K562 (cell line): ENCODE data around the gene CERS1. TPM values are rescaled to one million over a fixed set of nuclear protein-coding genes. Genes with fewer than 3 reads are reported as not detected.

Experiments
- ADNP ChIP-seq: fragments of 200-800 bp; sonication (Bioruptor generic); IDR thresholded peaks from 2 replicates; pipeline ENCODE4 v1.6.1; 2016; ENCODE audit warnings: missing genetic modification characterization, missing compliant biosample characterization
- BMI1 ChIP-seq: fragments of 150-350 bp; IDR thresholded peaks from 2 replicates; pipeline ENCODE4 v1.6.1; 2014; ENCODE audit warnings: low read length
- CCAR2 ChIP-seq: fragments of 200-400 bp; formaldehyde crosslinking; IDR thresholded peaks from 2 replicates; pipeline ENCODE4 v1.6.1; 2017; ENCODE audit warnings: mild to moderate bottlenecking, low read depth, low read length
- FOXJ2 ChIP-seq: fragments of 200-800 bp; sonication (Bioruptor generic); IDR thresholded peaks from 2 replicates; pipeline ENCODE4 v1.6.1; 2016; ENCODE audit warnings: missing genetic modification characterization, missing compliant biosample characterization
- HDAC8 ChIP-seq: fragments of 450-650 bp; IDR thresholded peaks from 2 replicates; pipeline ENCODE4 v1.6.1; 2016; ENCODE audit warnings: mild to moderate bottlenecking, missing genetic modification characterization, moderate library complexity, missing compliant biosample characterization
- IFI16 ChIP-seq: fragments of 250-450 bp; sonication (Bioruptor Pico); IDR thresholded peaks from 2 replicates; pipeline ENCODE4 v2.1.2; 2022; ENCODE audit warnings: mild to moderate bottlenecking, inconsistent platforms
- MCM7 ChIP-seq, 2 experiments: fragments of 450-650 bp; IDR thresholded peaks; 2 replicates each; pipeline ENCODE4 v1.6.1; 2016 to 2018
- MYNN ChIP-seq, 2 experiments: sonication (generic); formaldehyde crosslinking in 1 of 2; IDR thresholded peaks; 2 replicates each; pipeline versions ENCODE4 v1.5.0 to v1.6.1; 2016 to 2020; ENCODE audit warnings: antibody characterized with exemption in 1 of 2, missing genetic modification reagents in 1 of 2
- RCOR1 ChIP-seq, 2 experiments: IDR thresholded peaks; 2 replicates each; pipeline ENCODE4 v1.6.1; 2012; ENCODE audit warnings: low read depth in 2 of 2, low read length in 2 of 2, borderline replicate concordance in 1 of 2, improper control_type of control experiment in 1 of 2
- SRSF1 ChIP-seq: fragments of 200-400 bp; formaldehyde crosslinking; IDR thresholded peaks from 2 replicates; pipeline ENCODE4 v1.6.1; 2017; ENCODE audit warnings: mild to moderate bottlenecking, low read depth, low read length, moderate library complexity
- TCF7 ChIP-seq: sonication (generic); IDR thresholded peaks from 2 replicates; pipeline ENCODE4 v1.6.1; 2016; ENCODE audit warnings: antibody characterized with exemption, borderline replicate concordance
- ZFP30 ChIP-seq: fragments of 250-450 bp; sonication (Bioruptor Pico); IDR thresholded peaks from 2 replicates; pipeline ENCODE4 v1.8.0; 2022; ENCODE audit warnings: moderate library complexity, mild to moderate bottlenecking, inconsistent platforms, borderline replicate concordance
- ZNF445 ChIP-seq: fragments of 250-450 bp; sonication (Bioruptor Pico); IDR thresholded peaks from 2 replicates; pipeline ENCODE4 v1.4.0; 2020; ENCODE audit warnings: low read depth, mild to moderate bottlenecking, moderate library complexity
- ZZZ3 ChIP-seq: fragments of 450-650 bp; IDR thresholded peaks from 2 replicates; pipeline ENCODE4 v1.6.1; 2016; ENCODE audit warnings: antibody characterized with exemption, mild to moderate bottlenecking, moderate library complexity
- polyA plus RNA-seq, 8 experiments: library from polyadenylated mRNA; depleted of rRNA in 4 of 8; stranded (reverse) in 5 of 8; unstranded in 3 of 8; fragments of >200 nt; fragmentation: Nextera tagmentation in 2 of 8; fragmentation: Illumina TruSeq in 1 of 8; extraction: Ambion mirVana in 2 of 8; extraction: Trizol in 1 of 8; gene quantifications; 2 replicates each; pipeline versions ENCODE4 v1.2.1 to v1.2.3, GENCODE V29; 2011 to 2014; ENCODE audit warnings: inconsistent platforms in 1 of 8, missing spikeins in 1 of 8
- total RNA-seq, 7 experiments: library from RNA; depleted of rRNA in 6 of 7; stranded (reverse); fragments of >200 nt in 6 of 7; fragmentation: Illumina TruSeq in 2 of 7; extraction: Trizol in 2 of 7; gene quantifications; 2 replicates each; pipeline versions ENCODE4 v1.2.1 to v1.2.3, GENCODE V29; 2011 to 2021; ENCODE audit warnings: low replicate concordance in 1 of 7
- TF ChIP-seq, protein P1 (sequence below): IDR thresholded peaks from 2 replicates; pipeline ENCODE4 v1.6.1; 2014; ENCODE audit warnings: antibody characterized with exemption
- TF ChIP-seq, protein P2 (sequence below), 2 experiments: fragments of 450-650 bp; IDR thresholded peaks; 2 replicates each; pipeline ENCODE4 v1.6.1; 2016
- TF ChIP-seq, protein P3 (sequence below): fragments of 250-450 bp; sonication (Bioruptor Pico); IDR thresholded peaks from 2 replicates; pipeline ENCODE4 v1.5.1; 2021; ENCODE audit warnings: mild to moderate bottlenecking
- TF ChIP-seq, protein P4 (sequence below): fragments of 150-350 bp; IDR thresholded peaks from 2 replicates; pipeline ENCODE4 v1.6.1; 2014; ENCODE audit warnings: low read depth, mild to moderate bottlenecking, low read length, borderline replicate concordance
- TF ChIP-seq, protein P5 (sequence below): fragments of 450-650 bp; formaldehyde crosslinking; conservative IDR thresholded peaks from 2 replicates; pipeline ENCODE4 v1.4.0; 2022; ENCODE audit warnings: mild to moderate bottlenecking, missing genetic modification characterization

CERS1 gene
- total and polyA plus RNA-seq, 9 of the 15 experiments (the other 6 are each of a cell fraction or from before 2014, with no cell fraction given) = 0.33 to 1.5 (median 0.86) TPM; not detected in 2

DNA sequence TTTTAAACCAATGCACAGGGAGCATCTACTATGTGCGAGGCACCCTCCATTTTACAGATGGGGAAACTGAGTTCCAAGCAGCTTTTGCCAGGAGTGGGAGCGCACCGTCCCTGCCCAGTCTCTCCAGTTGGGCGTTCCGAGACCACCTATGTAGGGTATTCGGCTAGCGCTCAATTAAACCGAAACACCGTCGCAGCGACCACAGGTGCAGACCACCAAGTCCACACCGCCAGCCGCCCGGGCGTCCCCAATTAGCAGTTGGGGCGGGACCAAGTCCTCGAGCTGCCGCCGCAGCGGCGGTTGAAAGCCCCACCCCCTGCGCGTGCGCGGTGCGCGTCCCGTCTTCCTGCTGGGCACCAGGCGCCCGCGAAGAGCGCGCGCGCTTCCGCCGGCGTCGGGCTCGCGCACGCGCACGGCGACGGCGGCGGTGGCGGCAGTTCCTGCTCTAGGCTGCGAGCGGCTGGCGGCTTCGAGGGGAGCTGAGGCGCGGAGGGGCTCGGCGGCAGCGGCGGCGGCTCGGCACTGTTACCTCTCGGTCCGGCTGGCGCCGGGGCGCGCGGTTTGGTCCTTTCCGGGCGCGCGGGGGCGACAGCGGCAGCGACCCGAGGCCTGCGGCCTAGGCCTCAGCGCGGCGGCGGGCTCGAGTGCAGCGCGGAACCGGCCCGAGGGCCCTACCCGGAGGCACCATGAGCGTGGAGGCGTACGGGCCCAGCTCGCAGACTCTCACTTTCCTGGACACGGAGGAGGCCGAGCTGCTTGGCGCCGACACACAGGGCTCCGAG is 64.2 kb downstream of the CERS1 start, which contains the start of gene UPF1 (continued):
- TF ChIP-seq ZFP30 (CRISPR knock-in tag) (no peak), ADNP (tag) (no peak), MYNN (IDR thresholded peaks at IDR 0.05) (no peak), MYNN (CRISPR knock-in tag; IDR thresholded peaks at IDR 0.05) (no peak), ZNF445 (CRISPR knock-in tag) (no peak), MCM7 (IDR thresholded peaks at IDR 0.05) (no peak), ZZZ3 (no peak), HDAC8 (tag) (no peak; the same call in 1 of the 2 replicates), RCOR1 (IDR thresholded peaks at IDR 0.05; ENCODE audit: borderline replicate concordance in 1 of 2, low read depth in 2 of 2, low read length in 2 of 2) (peak in 1 of 2 experiments; percentile 24; a peak in 1 of 4 replicates), IFI16 (no peak), CCAR2 (no peak), BMI1 (no peak), TCF7 (no peak), SRSF1 (no peak), FOXJ2 (no peak)
- TF ChIP-seq, protein P1, sequence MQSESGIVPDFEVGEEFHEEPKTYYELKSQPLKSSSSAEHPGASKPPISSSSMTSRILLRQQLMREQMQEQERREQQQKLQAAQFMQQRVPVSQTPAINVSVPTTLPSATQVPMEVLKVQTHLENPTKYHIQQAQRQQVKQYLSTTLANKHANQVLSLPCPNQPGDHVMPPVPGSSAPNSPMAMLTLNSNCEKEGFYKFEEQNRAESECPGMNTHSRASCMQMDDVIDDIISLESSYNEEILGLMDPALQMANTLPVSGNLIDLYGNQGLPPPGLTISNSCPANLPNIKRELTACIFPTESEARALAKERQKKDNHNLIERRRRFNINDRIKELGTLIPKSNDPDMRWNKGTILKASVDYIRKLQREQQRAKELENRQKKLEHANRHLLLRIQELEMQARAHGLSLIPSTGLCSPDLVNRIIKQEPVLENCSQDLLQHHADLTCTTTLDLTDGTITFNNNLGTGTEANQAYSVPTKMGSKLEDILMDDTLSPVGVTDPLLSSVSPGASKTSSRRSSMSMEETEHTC = no peak
- TF ChIP-seq, protein P2, sequence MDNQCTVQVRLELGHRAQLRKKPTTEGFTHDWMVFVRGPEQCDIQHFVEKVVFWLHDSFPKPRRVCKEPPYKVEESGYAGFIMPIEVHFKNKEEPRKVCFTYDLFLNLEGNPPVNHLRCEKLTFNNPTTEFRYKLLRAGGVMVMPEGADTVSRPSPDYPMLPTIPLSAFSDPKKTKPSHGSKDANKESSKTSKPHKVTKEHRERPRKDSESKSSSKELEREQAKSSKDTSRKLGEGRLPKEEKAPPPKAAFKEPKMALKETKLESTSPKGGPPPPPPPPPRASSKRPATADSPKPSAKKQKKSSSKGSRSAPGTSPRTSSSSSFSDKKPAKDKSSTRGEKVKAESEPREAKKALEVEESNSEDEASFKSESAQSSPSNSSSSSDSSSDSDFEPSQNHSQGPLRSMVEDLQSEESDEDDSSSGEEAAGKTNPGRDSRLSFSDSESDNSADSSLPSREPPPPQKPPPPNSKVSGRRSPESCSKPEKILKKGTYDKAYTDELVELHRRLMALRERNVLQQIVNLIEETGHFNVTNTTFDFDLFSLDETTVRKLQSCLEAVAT (IDR thresholded peaks at IDR 0.05) = no peak
- TF ChIP-seq, protein P3, sequence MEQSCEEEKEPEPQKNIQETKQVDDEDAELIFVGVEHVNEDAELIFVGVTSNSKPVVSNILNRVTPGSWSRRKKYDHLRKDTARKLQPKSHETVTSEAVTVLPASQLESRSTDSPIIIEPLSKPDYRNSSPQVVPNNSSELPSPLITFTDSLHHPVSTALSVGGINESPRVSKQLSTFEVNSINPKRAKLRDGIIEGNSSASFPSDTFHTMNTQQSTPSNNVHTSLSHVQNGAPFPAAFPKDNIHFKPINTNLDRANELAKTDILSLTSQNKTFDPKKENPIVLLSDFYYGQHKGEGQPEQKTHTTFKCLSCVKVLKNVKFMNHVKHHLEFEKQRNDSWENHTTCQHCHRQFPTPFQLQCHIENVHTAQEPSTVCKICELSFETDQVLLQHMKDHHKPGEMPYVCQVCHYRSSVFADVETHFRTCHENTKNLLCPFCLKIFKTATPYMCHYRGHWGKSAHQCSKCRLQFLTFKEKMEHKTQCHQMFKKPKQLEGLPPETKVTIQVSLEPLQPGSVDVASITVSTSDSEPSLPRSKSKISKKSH (CRISPR knock-in tag) = no peak
- TF ChIP-seq, protein P4, sequence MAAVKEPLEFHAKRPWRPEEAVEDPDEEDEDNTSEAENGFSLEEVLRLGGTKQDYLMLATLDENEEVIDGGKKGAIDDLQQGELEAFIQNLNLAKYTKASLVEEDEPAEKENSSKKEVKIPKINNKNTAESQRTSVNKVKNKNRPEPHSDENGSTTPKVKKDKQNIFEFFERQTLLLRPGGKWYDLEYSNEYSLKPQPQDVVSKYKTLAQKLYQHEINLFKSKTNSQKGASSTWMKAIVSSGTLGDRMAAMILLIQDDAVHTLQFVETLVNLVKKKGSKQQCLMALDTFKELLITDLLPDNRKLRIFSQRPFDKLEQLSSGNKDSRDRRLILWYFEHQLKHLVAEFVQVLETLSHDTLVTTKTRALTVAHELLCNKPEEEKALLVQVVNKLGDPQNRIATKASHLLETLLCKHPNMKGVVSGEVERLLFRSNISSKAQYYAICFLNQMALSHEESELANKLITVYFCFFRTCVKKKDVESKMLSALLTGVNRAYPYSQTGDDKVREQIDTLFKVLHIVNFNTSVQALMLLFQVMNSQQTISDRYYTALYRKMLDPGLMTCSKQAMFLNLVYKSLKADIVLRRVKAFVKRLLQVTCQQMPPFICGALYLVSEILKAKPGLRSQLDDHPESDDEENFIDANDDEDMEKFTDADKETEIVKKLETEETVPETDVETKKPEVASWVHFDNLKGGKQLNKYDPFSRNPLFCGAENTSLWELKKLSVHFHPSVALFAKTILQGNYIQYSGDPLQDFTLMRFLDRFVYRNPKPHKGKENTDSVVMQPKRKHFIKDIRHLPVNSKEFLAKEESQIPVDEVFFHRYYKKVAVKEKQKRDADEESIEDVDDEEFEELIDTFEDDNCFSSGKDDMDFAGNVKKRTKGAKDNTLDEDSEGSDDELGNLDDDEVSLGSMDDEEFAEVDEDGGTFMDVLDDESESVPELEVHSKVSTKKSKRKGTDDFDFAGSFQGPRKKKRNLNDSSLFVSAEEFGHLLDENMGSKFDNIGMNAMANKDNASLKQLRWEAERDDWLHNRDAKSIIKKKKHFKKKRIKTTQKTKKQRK = no peak
- TF ChIP-seq, protein P5, sequence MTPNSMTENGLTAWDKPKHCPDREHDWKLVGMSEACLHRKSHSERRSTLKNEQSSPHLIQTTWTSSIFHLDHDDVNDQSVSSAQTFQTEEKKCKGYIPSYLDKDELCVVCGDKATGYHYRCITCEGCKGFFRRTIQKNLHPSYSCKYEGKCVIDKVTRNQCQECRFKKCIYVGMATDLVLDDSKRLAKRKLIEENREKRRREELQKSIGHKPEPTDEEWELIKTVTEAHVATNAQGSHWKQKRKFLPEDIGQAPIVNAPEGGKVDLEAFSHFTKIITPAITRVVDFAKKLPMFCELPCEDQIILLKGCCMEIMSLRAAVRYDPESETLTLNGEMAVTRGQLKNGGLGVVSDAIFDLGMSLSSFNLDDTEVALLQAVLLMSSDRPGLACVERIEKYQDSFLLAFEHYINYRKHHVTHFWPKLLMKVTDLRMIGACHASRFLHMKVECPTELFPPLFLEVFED (CRISPR knock-in tag) = no peak
